ENCODE measurements around the gene ARID3B.

The ARID3B gene

GRCh38 chr15:74541494-74542165, 610 bp downstream of the ARID3B start:
- ChIA-PET POLR2A (interaction anchor here (0.6 to 1.4 kb wide), 2 partner anchors 40 to 934 kb away, joined by 3 to 4 read pairs; no protein-coding TSS in a partner anchor), CTCF (interaction anchor here (1.0 to 1.5 kb wide), 4 partner anchors 11 to 360 kb away, joined by 3 to 5 read pairs (median 3); no protein-coding TSS in a partner anchor)
- no peak for TF ChIP-seq CTCF (IDR thresholded peaks at IDR 0.05; ENCODE audit: control extremely low read depth, extremely low read depth, low read depth, missing control alignments)
- peak; percentile 80 for DNase-seq (ENCODE audit: extremely low spot score)

GRCh38 chr15:74542166-74543042, 1.4 kb downstream of the ARID3B start:
- CTCF ChIA-PET, result interaction anchor here (1.0 to 1.3 kb wide), 4 partner anchors 9 to 169 kb away, joined by 3 read pairs; partner anchors contain the start of gene UBL7

GRCh38 chr15:74543043-74543422, 2.0 kb downstream of the ARID3B start:
- DNase-seq (ENCODE audit: extremely low spot score), result no peak
- ChIA-PET POLR2A (no interaction called here), CTCF (interaction anchor here (1.1 to 1.3 kb wide), 3 partner anchors 9 to 161 kb away, joined by 3 read pairs; partner anchors contain the start of gene UBL7)
- TF ChIP-seq CTCF (IDR thresholded peaks at IDR 0.05; ENCODE audit: control extremely low read depth, extremely low read depth, low read depth, missing control alignments), result no peak

More at GRCh38 chr15:74542166-74543042, 1.4 kb downstream of the ARID3B start:
- POLR2A ChIA-PET, result no interaction called here
- no peak for DNase-seq (ENCODE audit: extremely low spot score)
- no peak for TF ChIP-seq CTCF (IDR thresholded peaks at IDR 0.05; ENCODE audit: control extremely low read depth, extremely low read depth, low read depth, missing control alignments)

GRCh38 chr15:74543583-74543982, 2.6 kb downstream of the ARID3B start:
- peak; percentile 41 for TF ChIP-seq CTCF (IDR thresholded peaks at IDR 0.05; ENCODE audit: control extremely low read depth, extremely low read depth, low read depth, missing control alignments)
- no peak for DNase-seq (ENCODE audit: extremely low spot score)
- CTCF ChIA-PET, result interaction anchor here (1.1 to 2.6 kb wide), 3 partner anchors 82 to 161 kb away, joined by 3 to 8 read pairs (median 3); partner anchors contain the start of gene UBL7
- POLR2A ChIA-PET, result no interaction called here

GRCh38 chr15:74545086-74545485, 4.1 kb downstream of the ARID3B start:
- no peak for TF ChIP-seq CTCF (IDR thresholded peaks at IDR 0.05; ENCODE audit: control extremely low read depth, extremely low read depth, low read depth, missing control alignments)

More at GRCh38 chr15:74545086-74545485, 4.1 kb downstream of the ARID3B start:
- DNase-seq (ENCODE audit: extremely low spot score), result no peak
- ChIA-PET CTCF (interaction anchor here (0.7 to 2.6 kb wide), 9 partner anchors 14 to 171 kb away, joined by 3 to 9 read pairs (median 4); partner anchors contain the start of gene UBL7), POLR2A (interaction anchor here (1.1 kb wide), 1 partner anchor 145 kb away, joined by 4 read pairs; no protein-coding TSS in a partner anchor)
